22Rv1 (cell line): ENCODE results near the gene DEGS1.
A peak's percentile ranks its signal among the peaks of the same experiment; 100 is the strongest.

Source experiments
- H3K27ac ChIP-seq: fragments of 450-650 bp; 2 replicates; pipeline ENCODE4 v1.5.1; 2017
- ZFX ChIP-seq: fragments of 450-650 bp; IDR thresholded peaks from 2 replicates; pipeline ENCODE4 v1.6.1; 2017; ENCODE audit warnings: antibody characterized with exemption, borderline replicate concordance
- TF ChIP-seq, protein P1 (sequence below): fragments of 450-650 bp; IDR thresholded peaks from 2 replicates; pipeline ENCODE4 v1.5.1; 2017; ENCODE audit warnings: mild to moderate bottlenecking

Gene DEGS1

DNA sequence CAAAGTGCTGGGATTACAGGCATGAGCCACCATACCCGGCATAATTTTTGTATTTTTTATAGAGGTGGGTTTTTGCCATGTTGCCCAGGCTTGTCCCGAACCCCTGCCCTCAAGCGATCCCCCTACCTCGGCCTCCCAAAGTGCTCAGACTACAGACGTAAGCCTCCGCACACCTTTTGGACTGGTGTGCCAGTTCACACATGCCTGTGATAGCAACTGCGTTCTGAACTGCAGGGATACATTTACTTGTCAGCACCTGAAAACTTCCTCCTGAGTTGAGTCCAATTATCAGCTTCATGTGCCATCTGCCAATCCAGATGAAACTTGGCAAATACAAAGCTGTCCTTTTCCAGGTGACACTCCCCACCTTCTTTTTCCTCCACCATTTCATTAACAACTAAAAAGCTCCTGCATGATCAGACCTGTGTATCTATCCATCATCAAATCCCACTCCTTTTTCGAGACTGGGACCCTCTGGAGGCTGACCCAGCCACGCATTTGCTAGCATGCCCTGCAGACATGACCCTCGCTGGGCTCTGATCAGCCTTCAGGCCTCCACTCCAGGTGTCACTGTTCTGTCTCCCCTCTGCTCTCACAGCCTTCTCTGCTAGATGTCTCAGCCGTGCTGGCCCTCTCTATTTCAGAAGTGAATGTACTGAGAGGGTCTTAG lies 2.1 kb upstream of the DEGS1 start:
- no peak overlapping the region for H3K27ac ChIP-seq
- TF ChIP-seq ZFX = no peak
- TF ChIP-seq, protein P1, sequence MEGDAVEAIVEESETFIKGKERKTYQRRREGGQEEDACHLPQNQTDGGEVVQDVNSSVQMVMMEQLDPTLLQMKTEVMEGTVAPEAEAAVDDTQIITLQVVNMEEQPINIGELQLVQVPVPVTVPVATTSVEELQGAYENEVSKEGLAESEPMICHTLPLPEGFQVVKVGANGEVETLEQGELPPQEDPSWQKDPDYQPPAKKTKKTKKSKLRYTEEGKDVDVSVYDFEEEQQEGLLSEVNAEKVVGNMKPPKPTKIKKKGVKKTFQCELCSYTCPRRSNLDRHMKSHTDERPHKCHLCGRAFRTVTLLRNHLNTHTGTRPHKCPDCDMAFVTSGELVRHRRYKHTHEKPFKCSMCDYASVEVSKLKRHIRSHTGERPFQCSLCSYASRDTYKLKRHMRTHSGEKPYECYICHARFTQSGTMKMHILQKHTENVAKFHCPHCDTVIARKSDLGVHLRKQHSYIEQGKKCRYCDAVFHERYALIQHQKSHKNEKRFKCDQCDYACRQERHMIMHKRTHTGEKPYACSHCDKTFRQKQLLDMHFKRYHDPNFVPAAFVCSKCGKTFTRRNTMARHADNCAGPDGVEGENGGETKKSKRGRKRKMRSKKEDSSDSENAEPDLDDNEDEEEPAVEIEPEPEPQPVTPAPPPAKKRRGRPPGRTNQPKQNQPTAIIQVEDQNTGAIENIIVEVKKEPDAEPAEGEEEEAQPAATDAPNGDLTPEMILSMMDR = no peak

DNA sequence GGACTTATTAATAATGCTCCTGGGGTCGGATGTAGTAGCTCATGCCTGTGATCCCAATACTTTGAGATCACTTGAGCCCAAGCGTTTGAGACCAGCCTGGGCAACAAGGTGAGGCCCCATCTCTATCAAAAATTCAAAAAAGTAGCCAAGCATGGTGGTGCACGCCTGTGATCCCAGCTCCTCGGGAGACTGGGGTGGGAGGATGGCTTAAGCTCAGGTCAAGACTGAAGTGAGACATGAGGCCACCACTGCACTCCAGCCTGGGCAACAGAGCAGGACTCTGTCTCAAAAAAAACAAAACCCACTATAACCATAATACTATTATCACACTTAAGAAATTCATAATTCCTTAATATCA lies 1.6 kb upstream of the DEGS1 start:
- TF ChIP-seq, protein P1 = no peak
- no peak for TF ChIP-seq ZFX
- H3K27ac ChIP-seq = peak overlapping the region; percentile 92

DNA sequence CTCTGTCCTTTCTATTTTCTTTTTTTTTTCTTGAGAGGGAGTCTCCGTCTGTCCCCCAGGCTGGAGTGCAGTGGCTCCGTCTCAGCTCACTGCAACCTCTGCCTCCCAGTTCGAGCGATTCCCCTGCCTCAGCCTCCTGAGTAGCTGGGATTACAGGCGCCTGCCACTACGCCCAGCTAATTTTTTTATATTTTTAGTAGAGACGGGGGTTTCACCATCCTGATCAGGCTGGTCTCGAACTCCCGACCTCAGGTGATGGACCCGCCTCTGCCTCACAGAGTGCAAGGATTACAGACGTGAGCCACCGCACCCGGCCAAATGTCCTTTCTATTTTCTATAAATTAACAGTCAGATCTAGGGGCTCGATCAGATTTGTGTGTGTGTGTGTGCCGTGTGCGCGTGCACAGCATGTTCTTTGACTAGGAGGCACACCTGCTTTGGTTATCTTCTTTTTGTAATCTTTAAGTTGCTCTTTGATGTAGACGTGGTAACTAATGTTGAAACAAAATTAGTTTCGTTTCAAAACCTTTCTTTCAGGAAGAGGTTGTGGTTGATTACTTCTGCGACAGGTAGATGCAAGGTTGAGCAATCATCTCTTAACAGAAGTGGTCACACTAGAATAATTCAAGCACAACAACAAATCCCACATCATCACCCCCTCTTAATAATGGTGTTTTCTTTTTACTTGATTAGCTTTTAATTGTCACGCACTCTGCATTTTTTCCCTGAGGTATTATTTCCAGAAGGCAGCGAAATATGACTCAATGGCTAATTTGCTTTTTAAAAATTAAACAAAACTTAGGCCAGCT lies 779 bp upstream of the DEGS1 start:
- H3K27ac ChIP-seq = peak overlapping the region; percentile 92

DNA sequence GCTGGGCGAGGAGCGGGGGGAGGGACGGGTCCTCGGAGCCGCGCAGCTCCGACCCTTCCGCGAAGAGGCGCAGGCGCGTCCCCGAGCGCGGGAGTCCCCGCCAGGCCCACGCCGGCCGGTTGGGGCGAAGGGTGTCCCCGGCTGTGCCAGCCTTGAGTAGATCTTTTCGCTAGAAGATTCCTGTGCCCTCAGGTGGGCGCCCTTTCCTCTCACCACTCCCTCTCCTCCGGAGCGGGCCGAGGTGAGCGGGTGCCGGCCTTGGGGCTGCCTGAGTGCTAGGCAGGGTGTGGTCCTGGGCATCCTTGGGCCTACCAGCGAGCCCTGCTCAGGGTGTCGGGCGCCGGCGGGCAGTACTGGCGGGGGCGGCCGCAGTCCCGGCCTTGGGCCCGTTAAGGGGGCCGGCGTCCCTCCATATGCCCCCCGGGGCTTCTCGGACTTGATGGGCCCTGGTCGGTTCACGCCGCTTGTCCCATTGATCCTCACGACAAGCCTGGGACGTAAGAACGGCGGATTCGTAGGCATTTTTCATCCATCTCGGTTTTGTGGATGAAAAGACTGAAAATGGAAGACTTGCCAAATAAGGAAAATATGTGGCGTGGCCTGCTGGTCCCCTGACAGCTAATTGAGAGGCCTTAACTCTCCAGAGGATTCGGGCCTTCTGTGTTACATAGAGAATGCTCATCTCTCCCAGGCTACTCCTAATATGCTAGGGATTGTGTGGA lies 712 bp downstream of the DEGS1 start:
- peak overlapping the region; percentile 92 for H3K27ac ChIP-seq
- TF ChIP-seq ZFX = no peak
- TF ChIP-seq, protein P1 = no peak; the same call in 1 of the 2 replicates

More for the DNA sequence above, 779 bp upstream of the DEGS1 start:
- no peak for TF ChIP-seq ZFX
- TF ChIP-seq, protein P1 = no peak

DNA sequence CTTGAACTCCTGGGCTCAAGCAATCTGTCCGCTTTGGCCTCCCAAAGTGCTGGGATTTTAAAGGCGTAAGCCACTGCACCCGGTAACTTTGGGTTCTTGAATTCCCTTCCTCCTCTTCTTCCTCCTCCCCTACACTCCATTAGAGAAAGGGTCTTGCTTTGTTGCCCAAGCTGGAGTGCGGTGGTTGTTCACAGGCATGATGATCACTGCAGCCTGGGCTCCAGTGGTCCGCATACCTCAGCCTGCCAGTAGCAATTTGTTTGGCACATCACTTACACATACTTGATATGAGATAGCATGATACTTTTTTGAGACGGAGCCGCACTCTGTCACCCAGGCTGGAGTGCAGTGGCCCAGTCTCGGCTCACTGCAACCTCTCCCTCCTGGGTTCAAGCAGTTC lies 2.2 kb downstream of the DEGS1 start:
- no peak overlapping the region for H3K27ac ChIP-seq
- TF ChIP-seq ZFX = no peak
- TF ChIP-seq, protein P1 = no peak

DNA sequence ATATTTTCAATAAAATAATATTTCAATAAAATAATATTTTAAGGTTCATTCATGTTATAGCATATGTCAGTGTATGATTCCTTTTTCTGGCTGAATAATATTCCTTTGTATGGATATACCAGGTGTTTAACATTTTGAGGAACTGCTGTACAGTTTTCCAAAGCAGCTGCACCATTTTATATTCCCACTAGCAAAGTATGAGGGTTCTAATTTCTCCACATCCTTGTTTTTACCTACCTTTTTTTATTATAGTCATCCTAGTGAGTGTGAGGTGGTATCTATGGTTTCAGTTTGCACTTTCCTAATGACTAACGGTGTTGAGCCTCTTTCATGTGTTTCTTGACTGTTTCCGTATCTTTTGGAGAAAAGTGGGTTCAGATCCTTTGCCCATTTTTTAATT lies 5.2 kb downstream of the DEGS1 start:
- TF ChIP-seq, protein P1 = no peak
- no peak for TF ChIP-seq ZFX
- no peak overlapping the region for H3K27ac ChIP-seq
